Measurements from ENCODE around the gene DGKD. TPM values are rescaled to one million over a fixed set of nuclear protein-coding genes. Genes with fewer than 3 reads are reported as not detected.

Gene DGKD
- total RNA-seq, 2 donors from 2014 or later, result 21.5 to 63.1 TPM

DNA sequence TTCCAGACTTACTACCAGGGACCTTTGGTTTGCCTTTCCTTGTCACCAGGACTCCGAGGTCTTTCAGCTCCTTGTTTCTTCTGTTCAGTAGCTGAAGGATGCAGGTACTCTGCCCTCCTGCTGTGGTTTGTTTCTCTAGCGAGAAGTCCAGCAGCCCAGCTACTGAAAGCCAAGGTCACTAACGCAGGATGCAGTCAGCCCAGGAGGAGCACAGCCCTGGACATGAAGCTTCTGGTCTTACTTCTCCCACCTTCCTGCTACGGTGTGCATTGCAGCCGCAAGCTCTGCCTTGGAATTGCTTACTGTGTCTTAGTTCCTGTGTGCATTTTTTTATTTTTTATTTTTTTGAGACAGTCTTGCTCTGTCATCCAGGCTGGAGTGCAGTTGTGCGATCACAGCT is 62.4 kb downstream of the DGKD start:
- Histone ChIP-seq H3K4me3 (no peak overlapping the region), H3K27me3 (replicated peaks; ENCODE audit: insufficient read depth) (no peaks in the 10 kb centered on the region), H3K4me1 (replicated peaks) (peaks cover 11% of the 10 kb centered on the region), H3K27ac (no peak overlapping the region), H3K9me3 (no peaks in the 10 kb centered on the region), H3K36me3 (no peaks in the 10 kb centered on the region)
- intact Hi-C loops (cut with DNase I), result no loop called here
- TF ChIP-seq POLR2A (IDR thresholded peaks at IDR 0.05) (no peak), POLR2AphosphoS5 (IDR thresholded peaks at IDR 0.05) (no peak)
- TF ChIP-seq, protein P1, sequence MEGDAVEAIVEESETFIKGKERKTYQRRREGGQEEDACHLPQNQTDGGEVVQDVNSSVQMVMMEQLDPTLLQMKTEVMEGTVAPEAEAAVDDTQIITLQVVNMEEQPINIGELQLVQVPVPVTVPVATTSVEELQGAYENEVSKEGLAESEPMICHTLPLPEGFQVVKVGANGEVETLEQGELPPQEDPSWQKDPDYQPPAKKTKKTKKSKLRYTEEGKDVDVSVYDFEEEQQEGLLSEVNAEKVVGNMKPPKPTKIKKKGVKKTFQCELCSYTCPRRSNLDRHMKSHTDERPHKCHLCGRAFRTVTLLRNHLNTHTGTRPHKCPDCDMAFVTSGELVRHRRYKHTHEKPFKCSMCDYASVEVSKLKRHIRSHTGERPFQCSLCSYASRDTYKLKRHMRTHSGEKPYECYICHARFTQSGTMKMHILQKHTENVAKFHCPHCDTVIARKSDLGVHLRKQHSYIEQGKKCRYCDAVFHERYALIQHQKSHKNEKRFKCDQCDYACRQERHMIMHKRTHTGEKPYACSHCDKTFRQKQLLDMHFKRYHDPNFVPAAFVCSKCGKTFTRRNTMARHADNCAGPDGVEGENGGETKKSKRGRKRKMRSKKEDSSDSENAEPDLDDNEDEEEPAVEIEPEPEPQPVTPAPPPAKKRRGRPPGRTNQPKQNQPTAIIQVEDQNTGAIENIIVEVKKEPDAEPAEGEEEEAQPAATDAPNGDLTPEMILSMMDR (IDR thresholded peaks at IDR 0.05), result no peak
- no peak for DNase-seq (ENCODE audit: low spot score)
- WGBS, result 95% methylated on average over 6 of the region's 6 CpGs

DNA sequence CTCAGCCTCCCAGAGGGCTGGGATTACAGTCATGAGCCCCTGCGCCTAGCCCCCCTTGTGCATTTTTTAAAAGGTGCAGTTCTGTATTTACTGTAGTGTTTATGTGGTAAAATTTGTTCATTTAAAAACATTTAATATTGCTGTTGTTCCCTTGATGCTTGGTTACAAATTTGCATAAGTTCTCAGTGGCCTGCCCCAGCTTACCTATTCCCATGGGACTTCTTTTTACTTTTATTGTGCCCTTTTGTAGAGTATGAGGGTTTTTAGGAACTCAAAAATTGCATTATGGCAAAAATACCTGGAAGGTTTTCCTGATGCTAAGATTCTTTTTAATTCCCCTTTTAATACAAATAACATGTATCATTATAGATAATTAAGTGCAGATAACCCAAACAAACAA is 63.0 kb downstream of the DGKD start:
- no peak for TF ChIP-seq POLR2A (IDR thresholded peaks at IDR 0.05)
- no peak for TF ChIP-seq POLR2AphosphoS5 (IDR thresholded peaks at IDR 0.05)
- TF ChIP-seq, protein P1 (IDR thresholded peaks at IDR 0.05), result no peak
- intact Hi-C loops (cut with DNase I), result no loop called here
- Histone ChIP-seq H3K27ac (no peak overlapping the region), H3K9me3 (no peaks in the 10 kb centered on the region), H3K4me3 (no peak overlapping the region), H3K27me3 (replicated peaks; ENCODE audit: insufficient read depth) (no peaks in the 10 kb centered on the region), H3K4me1 (replicated peaks) (peaks cover 14% of the 10 kb centered on the region), H3K36me3 (no peaks in the 10 kb centered on the region)
- WGBS, result 100% methylated on average over 1 of the region's 1 CpG
- no peak for DNase-seq (ENCODE audit: low spot score)

DNA sequence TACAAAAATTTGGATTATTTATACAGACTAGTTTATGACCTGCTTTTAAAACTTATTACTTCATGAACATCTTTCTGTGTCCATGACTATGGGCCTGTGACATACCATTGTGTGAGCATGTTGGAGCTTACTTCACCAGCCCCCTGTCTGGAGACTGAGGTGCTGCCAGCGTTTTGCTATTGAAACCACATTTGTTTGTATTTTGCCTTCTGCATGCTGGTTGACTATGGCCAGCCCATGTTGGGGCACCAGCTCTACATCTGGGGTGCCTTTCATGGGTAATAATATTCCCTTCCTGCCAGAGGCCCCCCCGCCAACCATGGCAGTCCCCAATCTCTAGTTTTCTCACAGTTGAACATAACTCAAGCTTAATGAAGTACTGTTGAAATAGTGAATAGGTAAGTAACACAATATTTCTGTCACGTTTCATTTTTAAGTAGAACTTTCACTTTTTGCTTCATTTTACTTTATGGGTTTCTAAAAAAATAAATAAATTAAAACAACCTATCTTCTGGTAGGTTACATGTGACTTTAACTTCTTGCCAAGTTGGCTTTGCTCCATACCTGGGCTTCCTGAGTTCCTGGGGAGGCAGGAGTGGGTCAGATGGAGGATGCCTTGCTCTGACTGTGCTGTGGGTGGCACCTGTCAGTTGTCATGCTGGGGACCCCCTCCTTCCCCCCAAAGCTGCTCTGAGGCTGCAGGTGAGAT is 63.9 kb downstream of the DGKD start:
- Histone ChIP-seq H3K27me3 (replicated peaks; ENCODE audit: insufficient read depth) (no peaks in the 10 kb centered on the region), H3K36me3 (no peaks in the 10 kb centered on the region), H3K9me3 (no peaks in the 10 kb centered on the region), H3K4me3 (no peak overlapping the region), H3K4me1 (replicated peaks) (peaks cover 14% of the 10 kb centered on the region), H3K27ac (peak overlapping the region in 1 of 2 donors; percentile 4)
- intact Hi-C loops (cut with DNase I), result no loop called here
- DNase-seq (ENCODE audit: low spot score), result no peak
- WGBS, result 70% methylated on average over 3 of the region's 3 CpGs
- TF ChIP-seq POLR2AphosphoS5 (IDR thresholded peaks at IDR 0.05), result no peak
- TF ChIP-seq POLR2A (IDR thresholded peaks at IDR 0.05), result no peak
- TF ChIP-seq, protein P1 (IDR thresholded peaks at IDR 0.05), result no peak

DNA sequence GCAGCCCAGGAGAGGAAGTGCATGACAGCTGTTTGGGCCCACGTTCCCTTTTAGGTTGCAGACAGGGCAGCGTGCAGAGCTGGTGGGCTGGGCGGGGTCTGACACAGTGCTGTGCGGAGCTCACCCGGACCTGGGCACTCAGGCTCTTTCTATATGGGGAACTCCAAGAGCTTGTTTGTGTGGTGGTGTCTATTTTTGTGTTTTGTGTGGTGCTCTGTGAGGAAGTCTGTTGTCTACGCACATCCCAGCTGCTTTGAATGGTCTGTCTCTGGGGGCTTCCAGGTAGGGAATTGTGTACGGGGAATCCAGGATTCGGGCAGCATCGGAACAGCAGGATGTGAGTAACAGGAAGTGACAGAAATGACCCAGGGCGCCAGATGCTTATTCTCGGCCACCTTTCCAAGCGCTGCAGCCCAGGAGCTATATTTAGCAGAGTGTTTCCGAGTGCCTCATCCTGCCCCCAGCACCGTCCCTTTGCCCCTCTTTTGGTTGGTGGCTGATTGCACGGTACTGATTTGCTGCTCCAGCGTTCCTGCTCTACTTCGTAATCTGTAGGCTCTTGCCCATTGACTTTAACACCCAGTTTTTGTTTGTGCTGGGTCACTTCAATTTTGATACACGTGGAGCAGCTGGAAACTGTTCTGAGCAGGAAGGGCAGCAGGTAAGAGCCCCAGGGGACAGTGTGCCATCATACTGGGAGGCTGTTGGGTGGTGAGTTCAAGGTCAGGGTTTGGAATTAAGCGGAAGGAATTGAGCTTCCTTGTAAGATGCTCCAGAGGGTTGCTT is 64.7 kb downstream of the DGKD start:
- DNase-seq (ENCODE audit: low spot score), result no peak
- Histone ChIP-seq H3K4me3 (no peak overlapping the region), H3K9me3 (no peaks in the 10 kb centered on the region), H3K27ac (peak overlapping the region in 1 of 2 donors; percentile 76), H3K36me3 (no peaks in the 10 kb centered on the region), H3K4me1 (replicated peaks) (peaks cover 10% of the 10 kb centered on the region), H3K27me3 (replicated peaks; ENCODE audit: insufficient read depth) (no peaks in the 10 kb centered on the region)
- TF ChIP-seq POLR2A (IDR thresholded peaks at IDR 0.05) (no peak), POLR2AphosphoS5 (IDR thresholded peaks at IDR 0.05) (no peak)
- TF ChIP-seq, protein P1 (IDR thresholded peaks at IDR 0.05), result no peak
- 88% methylated on average over 19 of the region's 19 CpGs for WGBS
- intact Hi-C loops (cut with DNase I), result no loop called here

All from prostate gland (tissue), 2 donors.